ENCODE data around the gene MUC15.

The MUC15 gene

GRCh38 chr11:26571861-26572654 lies at the start of gene MUC15:
Gene MUC15, minus strand, starts transcription at chr11:26572263. Its CDS starts 5,169 bp downstream, at chr11:26567094.
- DNase-seq, result no peak

- no peak for DNase-seq
Observed at GRCh38 chr11:26621132-26621531, 49.1 kb upstream of the MUC15 start.

GRCh38 chr11:26620282-26621045 lies 48.4 kb upstream of the MUC15 start:
- DNase-seq, result no peak

- no peak for DNase-seq
Observed at GRCh38 chr11:26618441-26618840, 46.4 kb upstream of the MUC15 start.

GRCh38 chr11:26613759-26614158 lies 41.7 kb upstream of the MUC15 start:
- DNase-seq, result no peak

- no peak for DNase-seq
Observed at GRCh38 chr11:26608507-26609146, 36.6 kb upstream of the MUC15 start.

- DNase-seq, result no peak
Observed at GRCh38 chr11:26607725-26608506, 35.9 kb upstream of the MUC15 start.

GRCh38 chr11:26599876-26600434 lies 27.9 kb upstream of the MUC15 start:
- DNase-seq, result no peak

- peak; percentile 64 for DNase-seq
Observed at GRCh38 chr11:26599425-26599824, 27.4 kb upstream of the MUC15 start.

- DNase-seq, result no peak
Observed at GRCh38 chr11:26597899-26598298, 25.8 kb upstream of the MUC15 start.

GRCh38 chr11:26597049-26597689 lies 25.1 kb upstream of the MUC15 start:
- peak; percentile 79 for DNase-seq

GRCh38 chr11:26595207-26595865 lies 23.3 kb upstream of the MUC15 start:
- peak; percentile 48 for DNase-seq

- DNase-seq, result no peak
Observed at GRCh38 chr11:26593691-26594090, 21.6 kb upstream of the MUC15 start.

- no peak for DNase-seq
Observed at GRCh38 chr11:26587073-26587472, 15.0 kb upstream of the MUC15 start.

GRCh38 chr11:26584818-26585217 lies 12.8 kb upstream of the MUC15 start:
- no peak for DNase-seq

- DNase-seq, result peak; percentile 33
Observed at GRCh38 chr11:26583550-26583949, 11.5 kb upstream of the MUC15 start.

GRCh38 chr11:26580929-26581328 lies 8.9 kb upstream of the MUC15 start:
- DNase-seq, result no peak

- DNase-seq, result no peak
Observed at GRCh38 chr11:26579683-26580082, 7.6 kb upstream of the MUC15 start.

GRCh38 chr11:26578998-26579661 lies 7.1 kb upstream of the MUC15 start:
- no peak for DNase-seq

GRCh38 chr11:26575946-26576345 lies 3.9 kb upstream of the MUC15 start:
- DNase-seq, result peak; percentile 41

GRCh38 chr11:26573896-26574295 lies 1.8 kb upstream of the MUC15 start:
- DNase-seq, result peak; percentile 49

Data from NCI-H1105 treated with DMSO at 0.1 percent for 48 hours (cell line).